HL-60/S4 (cell line): Measurements from ENCODE around the gene PHACTR1.

Source experiments
- in situ Hi-C: fragments of 300-500 bp; cut with MboI; formaldehyde crosslinking; loops from 2 replicates; pipeline ENCODE4 v1.14.3; 2022; ENCODE audit warnings: low sequenced_read_pairs

PHACTR1 gene

GRCh38 chr6:13175759-13176158 is 459.2 kb downstream of the PHACTR1 start:
- in situ Hi-C loops = no loop called here

- in situ Hi-C loops = no loop called here
Observed at GRCh38 chr6:13177664-13178063, 461.1 kb downstream of the PHACTR1 start.

GRCh38 chr6:13178107-13178506 is 461.5 kb downstream of the PHACTR1 start:
- in situ Hi-C loops = no loop called here

GRCh38 chr6:13180538-13180937 is 464.0 kb downstream of the PHACTR1 start:
- in situ Hi-C loops = no loop called here

GRCh38 chr6:13181393-13181792 is 464.8 kb downstream of the PHACTR1 start:
- in situ Hi-C loops = no loop called here

- in situ Hi-C loops = no loop called here
Observed at GRCh38 chr6:13183415-13184088, 467.0 kb downstream of the PHACTR1 start.

- in situ Hi-C loops = no loop called here
Observed at GRCh38 chr6:13184089-13184468, 467.5 kb downstream of the PHACTR1 start.

GRCh38 chr6:13184547-13184946 is 468.0 kb downstream of the PHACTR1 start:
- in situ Hi-C loops = no loop called here

GRCh38 chr6:13186861-13187260 is 470.3 kb downstream of the PHACTR1 start:
- in situ Hi-C loops = no loop called here

GRCh38 chr6:13187692-13188091 is 471.1 kb downstream of the PHACTR1 start:
- in situ Hi-C loops = no loop called here

- in situ Hi-C loops = no loop called here
Observed at GRCh38 chr6:13188306-13188705, 471.7 kb downstream of the PHACTR1 start.

GRCh38 chr6:13189710-13190109 is 473.1 kb downstream of the PHACTR1 start:
- in situ Hi-C loops = no loop called here

GRCh38 chr6:13190376-13190775 is 473.8 kb downstream of the PHACTR1 start:
- in situ Hi-C loops = no loop called here

GRCh38 chr6:13191461-13191860 is 474.9 kb downstream of the PHACTR1 start:
- in situ Hi-C loops = no loop called here

- in situ Hi-C loops = no loop called here
Observed at GRCh38 chr6:13194852-13195251, 478.3 kb downstream of the PHACTR1 start.

- in situ Hi-C loops = no loop called here
Observed at GRCh38 chr6:13195803-13196202, 479.2 kb downstream of the PHACTR1 start.

- in situ Hi-C loops = no loop called here
Observed at GRCh38 chr6:13198168-13198567, 481.6 kb downstream of the PHACTR1 start.

- in situ Hi-C loops = no loop called here
Observed at GRCh38 chr6:13201336-13201735, 484.8 kb downstream of the PHACTR1 start.

GRCh38 chr6:13203145-13203544 is 486.6 kb downstream of the PHACTR1 start:
- in situ Hi-C loops = no loop called here

- in situ Hi-C loops = no loop called here
Observed at GRCh38 chr6:13205106-13205505, 488.5 kb downstream of the PHACTR1 start.

GRCh38 chr6:13212096-13212495 is 495.5 kb downstream of the PHACTR1 start:
- in situ Hi-C loops = no loop called here

- in situ Hi-C loops = no loop called here
Observed at GRCh38 chr6:13212538-13212937, 496.0 kb downstream of the PHACTR1 start.

GRCh38 chr6:13215390-13215789 is 498.8 kb downstream of the PHACTR1 start:
- in situ Hi-C loops = no loop called here
